HepG2 (cell line): ENCODE data around the gene OR9A4. TPM values are rescaled to one million over a fixed set of nuclear protein-coding genes. Genes with fewer than 3 reads are reported as not detected.
A peak's percentile ranks its signal among the peaks of the same experiment; 100 is the strongest.

Source experiments
- ATAC-seq: fragments of 200-7000 bp; cut with Tn5 transposase; 3 replicates; pipeline ENCODE4 v1.9.1; 2020; ENCODE audit warnings: mild to moderate bottlenecking, moderate library complexity
- BruUV-seq: library from RNA; stranded (reverse); fragments of 400-500 nt; replicated peaks from 2 replicates; lab custom pipeline; 2021; lab: Mats Ljungman, UMichigan
- CTCF ChIA-PET: fragments of 300-600 bp; formaldehyde crosslinking; extraction: SDS; loops from one replicate; lab custom pipeline; 2021; ENCODE audit warnings: low total read pairs, inconsistent platforms, low intra/inter-chr PET ratio; lab: Yijun Ruan, JAX
- POLR2A ChIA-PET: fragments of 350-600 bp; sonication (Branson Sonifier 250); formaldehyde crosslinking; loops from one replicate; lab custom pipeline; 2020; ENCODE audit warnings: antibody characterized with exemption, inconsistent platforms; lab: Yijun Ruan, JAX
- DNase-seq: peaks from one replicate; pipeline ENCODE4 v3.0.0-alpha.2; 2015; ENCODE audit warnings: low spot score
- FAIRE-seq: peaks from 3 replicates; lab custom pipeline; 2011; peaks lifted over from hg19 to GRCh38; lab: Jason Lieb, UNC
- H2AFZ ChIP-seq: one replicate; pipeline ENCODE4 v1.6.1; 2011; ENCODE audit warnings: low read length, inconsistent platforms
- H3K27ac ChIP-seq: fragments of 300-600 bp; 3 replicates; pipeline ENCODE4 v1.8.0; 2011; ENCODE audit warnings: mixed run types, mild to moderate bottlenecking, mixed read lengths, low read length, inconsistent platforms; ENCODE audit not compliant: insufficient read depth; ENCODE audit errors: extremely low read length
- H3K27me3 ChIP-seq, 2 experiments: fragments of 200-600 bp in 1 of 2; 2 replicates in 1 of 2; 3 replicates in 1 of 2; pipeline versions ENCODE4 v1.6.0 to v1.8.0; 2011; ENCODE audit warnings: low read length in 2 of 2, mild to moderate bottlenecking in 2 of 2, moderate library complexity in 2 of 2, inconsistent platforms in 1 of 2; ENCODE audit not compliant: insufficient read depth in 2 of 2, control insufficient read depth in 1 of 2
- H3K36me3 ChIP-seq, 2 experiments: fragments of 200-600 bp in 1 of 2; replicated peaks in 1 of 2; 2 replicates in 1 of 2; 3 replicates in 1 of 2; pipeline versions ENCODE4 v1.5.1 to v1.8.0; 2011; ENCODE audit warnings: low read length in 2 of 2, inconsistent platforms in 1 of 2; ENCODE audit not compliant: insufficient read depth in 2 of 2, control insufficient read depth in 1 of 2
- H3K4me1 ChIP-seq: 2 replicates; pipeline ENCODE4 v1.5.1; 2012; ENCODE audit warnings: low read length, inconsistent platforms; ENCODE audit not compliant: insufficient read depth
- H3K4me2 ChIP-seq: 2 replicates; pipeline ENCODE4 v1.6.0; 2011; ENCODE audit warnings: low read depth, low read length, inconsistent platforms
- H3K4me3 ChIP-seq, 3 experiments: fragments of 200-600 bp in 1 of 3; sonication (generic), shearing (Covaris generic) in 1 of 3; replicated peaks in 1 of 3; 2 replicates each; pipeline ENCODE4 v1.5.1; 2011 to 2016; ENCODE audit warnings: low read length in 3 of 3, inconsistent platforms in 2 of 3, low read depth in 2 of 3, mild to moderate bottlenecking in 2 of 3, control low read depth in 1 of 3, mixed read lengths in 1 of 3; ENCODE audit not compliant: insufficient read depth in 1 of 3
- H3K79me2 ChIP-seq: one replicate; pipeline ENCODE4 v1.6.1; 2011; ENCODE audit warnings: low read length, inconsistent platforms; ENCODE audit not compliant: insufficient read depth
- H3K9ac ChIP-seq: 2 replicates; pipeline ENCODE4 v1.6.0; 2011; ENCODE audit warnings: mild to moderate bottlenecking, low read depth, low read length, inconsistent platforms; ENCODE audit not compliant: insufficient read depth
- H3K9me3 ChIP-seq: 2 replicates; pipeline ENCODE4 v1.5.1; 2012; ENCODE audit warnings: mild to moderate bottlenecking, low read length
- H4K20me1 ChIP-seq: 2 replicates; pipeline ENCODE4 v1.6.0; 2011; ENCODE audit warnings: inconsistent platforms, mild to moderate bottlenecking, low read length, moderate library complexity; ENCODE audit not compliant: insufficient read depth
- AHDC1 ChIP-seq: sonication (generic); formaldehyde crosslinking; IDR thresholded peaks from 2 replicates; pipeline ENCODE4 v1.5.1; 2020; ENCODE audit warnings: mild to moderate bottlenecking, missing genetic modification reagents, borderline replicate concordance
- ATF7 ChIP-seq, 2 experiments: fragments of 450-650 bp in 1 of 2; sonication (generic) in 1 of 2; formaldehyde crosslinking in 1 of 2; IDR thresholded peaks; 2 replicates each; pipeline versions ENCODE4 v1.4.0 to v1.6.1; 2016 to 2020; ENCODE audit warnings: antibody characterized with exemption in 1 of 2, mild to moderate bottlenecking in 1 of 2, missing genetic modification reagents in 1 of 2
- WGBS: methylation state at CpG from one replicate; pipeline ENCODE4 v1.1.6; 2017; ENCODE audit warnings: low lambda C conversion rate; 5-methylcytosine and 5-hydroxymethylcytosine counted together
- in situ Hi-C: cut with HindIII; loops from 2 replicates; pipeline ENCODE4 v1.10.0; 2017; ENCODE audit warnings: low pct_unique_long_range_greater_than_20kb; ENCODE audit not compliant: extremely low pct_ligation_motif_present
- intact Hi-C: fragments of 100-400 bp; cut with micrococcal nuclease; formaldehyde crosslinking; loops from one replicate; pipeline ENCODE4 v1.10.0; 2022; ENCODE audit not compliant: unreplicated experiment
- polyA plus RNA-seq, 8 experiments: library from polyadenylated mRNA; depleted of rRNA in 3 of 8; stranded (reverse) in 7 of 8; unstranded in 1 of 8; fragments of >200 nt; fragmentation: Illumina TruSeq in 4 of 8; extraction: Trizol in 4 of 8; gene quantifications; 2 replicates each; pipeline versions ENCODE4 v1.2.1 to v1.2.3, GENCODE V29; 2011 to 2016; ENCODE audit warnings: low read depth in 4 of 8, missing spikeins in 1 of 8, mixed read lengths in 1 of 8; ENCODE audit not compliant: insufficient read depth in 1 of 8
- total RNA-seq, 5 experiments: library from RNA; depleted of rRNA; stranded (reverse); fragments of >200 nt; fragmentation: Illumina TruSeq; extraction: Trizol; gene quantifications; 2 replicates each; pipeline ENCODE4 v1.2.3, GENCODE V29; 2016; ENCODE audit warnings: low read depth in 1 of 5

OR9A4 gene
- total and polyA plus RNA-seq, 2 of the 13 experiments (the other 11 are each of a cell fraction or from before 2014, with no cell fraction given), result not detected

GRCh38 chr7:141960687-141961422, 44.7 kb downstream of the OR9A4 start:
- TF ChIP-seq ATF7 (IDR thresholded peaks at IDR 0.05) (peak; percentile 71; the same call in 1 of the 2 replicates), ATF7 (CRISPR knock-in tag; IDR thresholded peaks at IDR 0.05) (no peak), AHDC1 (CRISPR knock-in tag) (no peak)
- no peaks in the 10 kb centered on the region for H3K4me1 ChIP-seq
- no peaks in the 10 kb centered on the region for H4K20me1 ChIP-seq
- ATAC-seq, result no peak
- no peak overlapping the region for H3K4me2 ChIP-seq
- no peak overlapping the region for H3K27ac ChIP-seq
- FAIRE-seq, result no peak
- 16% methylated on average over 3 of the region's 3 CpGs for WGBS
- in situ Hi-C loops, result no loop called here
- H3K79me2 ChIP-seq, result no peaks in the 10 kb centered on the region
- no peak overlapping the region for H3K4me3 ChIP-seq
- H3K27me3 ChIP-seq, result no peaks in the 10 kb centered on the region
- POLR2A ChIA-PET, result no interaction called here
- no peaks in the 10 kb centered on the region for H3K36me3 ChIP-seq
- intact Hi-C loops, result loop anchor here (2.0 kb wide), 1 partner anchor 24 kb away; no protein-coding TSS in a partner anchor
- H3K9ac ChIP-seq, result no peak overlapping the region
- H2AFZ ChIP-seq, result no peak overlapping the region
- no peaks in the 10 kb centered on the region for H3K9me3 ChIP-seq
- DNase-seq, result no peak
- CTCF ChIA-PET, result no interaction called here
- no TSS peak for BruUV-seq

Other genes starting within 250 kb of the OR9A4 start
- 10.5 and 12.5 TPM in 2 replicates for gene DENND11, start 214.2 kb upstream of the OR9A4 start, total RNA-seq (2016; rRNA removed; fragmentation: Illumina TruSeq; extraction: Trizol)
- 7.1 and 8.6 TPM in 2 replicates for gene DENND11, start 214.2 kb upstream of the OR9A4 start, polyA plus RNA-seq (2011; rRNA removed)
- not detected in 2 replicates for gene WEE2, start 208.0 kb upstream of the OR9A4 start, total RNA-seq (2016; rRNA removed; fragmentation: Illumina TruSeq; extraction: Trizol)
- not detected in 2 replicates for gene WEE2, start 208.0 kb upstream of the OR9A4 start, polyA plus RNA-seq (2011; rRNA removed)
- gene SSBP1, start 178.0 kb upstream of the OR9A4 start, total RNA-seq (2016; rRNA removed; fragmentation: Illumina TruSeq; extraction: Trizol), result 254 and 363 TPM in 2 replicates
- gene SSBP1, start 178.0 kb upstream of the OR9A4 start, polyA plus RNA-seq (2011; rRNA removed), result 52.9 and 64.4 TPM in 2 replicates
- gene TAS2R3, start 152.3 kb upstream of the OR9A4 start, total RNA-seq (2016; rRNA removed; fragmentation: Illumina TruSeq; extraction: Trizol), result 0.55 and 1.1 TPM in 2 replicates
- gene TAS2R3, start 152.3 kb upstream of the OR9A4 start, polyA plus RNA-seq (2011; rRNA removed), result 0.72 and 0.74 TPM in 2 replicates
- gene TAS2R4, start 139.7 kb upstream of the OR9A4 start, total RNA-seq (2016; rRNA removed; fragmentation: Illumina TruSeq; extraction: Trizol), result 0.28 and 0.80 TPM in 2 replicates
- 0.69 and 0.71 TPM in 2 replicates for gene TAS2R4, start 139.7 kb upstream of the OR9A4 start, polyA plus RNA-seq (2011; rRNA removed)
- gene TAS2R5, start 126.2 kb upstream of the OR9A4 start, total RNA-seq (2016; rRNA removed; fragmentation: Illumina TruSeq; extraction: Trizol), result 0.65 and 1.7 TPM in 2 replicates
- 2.9 and 4.5 TPM in 2 replicates for gene TAS2R5, start 126.2 kb upstream of the OR9A4 start, polyA plus RNA-seq (2011; rRNA removed)
- gene PRSS37, start 74.9 kb upstream of the OR9A4 start, total RNA-seq (2016; rRNA removed; fragmentation: Illumina TruSeq; extraction: Trizol), result not detected in 2 replicates
- not detected in 2 replicates for gene PRSS37, start 74.9 kb upstream of the OR9A4 start, polyA plus RNA-seq (2011; rRNA removed)
- not detected in 2 replicates for gene CLEC5A, start 30.6 kb downstream of the OR9A4 start, total RNA-seq (2016; rRNA removed; fragmentation: Illumina TruSeq; extraction: Trizol)
- gene CLEC5A, start 30.6 kb downstream of the OR9A4 start, polyA plus RNA-seq (2011; rRNA removed), result not detected in 2 replicates
- not detected in 2 replicates for gene TAS2R38, start 57.4 kb downstream of the OR9A4 start, total RNA-seq (2016; rRNA removed; fragmentation: Illumina TruSeq; extraction: Trizol)
- gene TAS2R38, start 57.4 kb downstream of the OR9A4 start, polyA plus RNA-seq (2011; rRNA removed), result not detected in 2 replicates
- 0.03 and 0.20 TPM in 2 replicates for gene MGAM, start 79.5 kb downstream of the OR9A4 start, total RNA-seq (2016; rRNA removed; fragmentation: Illumina TruSeq; extraction: Trizol)
- gene MGAM, start 79.5 kb downstream of the OR9A4 start, polyA plus RNA-seq (2011; rRNA removed), result 0.16 and 0.34 TPM in 2 replicates
- not detected in 2 replicates for gene MGAM2, start 195.3 kb downstream of the OR9A4 start, total RNA-seq (2016; rRNA removed; fragmentation: Illumina TruSeq; extraction: Trizol)
- 0.21 and 0.29 TPM in 2 replicates for gene MGAM2, start 195.3 kb downstream of the OR9A4 start, polyA plus RNA-seq (2011; rRNA removed)